Hepatocyte (in vitro differentiated cells): Measurements from ENCODE around the gene CPZ. TPM values are rescaled to one million over a fixed set of nuclear protein-coding genes. Genes with fewer than 3 reads are reported as not detected.

Experiments
- DNase-seq: peaks from one replicate; pipeline ENCODE4 v3.0.0-alpha.2; 2016; ENCODE audit warnings: low spot score
- H2AFZ ChIP-seq: fragments of 200-600 bp; sonication (generic); 2 replicates; pipeline ENCODE4 v1.6.0; 2016; ENCODE audit warnings: antibody characterized with exemption, mild to moderate bottlenecking
- H3K27ac ChIP-seq: fragments of 200-600 bp; sonication (generic); 2 replicates; pipeline ENCODE4 v1.5.1; 2016; ENCODE audit warnings: mild to moderate bottlenecking
- H3K27me3 ChIP-seq: fragments of 200-600 bp; sonication (generic); 2 replicates; pipeline ENCODE4 v1.6.1; 2016
- H3K36me3 ChIP-seq: fragments of 200-600 bp; sonication (generic); replicated peaks from 2 replicates; pipeline ENCODE4 v1.5.1; 2016; ENCODE audit warnings: low read depth; ENCODE audit not compliant: insufficient read depth
- H3K4me1 ChIP-seq: fragments of 200-600 bp; sonication (generic); 2 replicates; pipeline ENCODE4 v1.5.1; 2016; ENCODE audit warnings: mild to moderate bottlenecking, moderate library complexity; ENCODE audit not compliant: insufficient read depth
- H3K4me2 ChIP-seq: fragments of 200-600 bp; sonication (generic); 2 replicates; pipeline ENCODE4 v1.6.0; 2016
- H3K4me3 ChIP-seq: fragments of 200-600 bp; sonication (generic); 2 replicates; pipeline ENCODE4 v1.5.1; 2016; ENCODE audit warnings: mild to moderate bottlenecking
- H3K79me2 ChIP-seq: fragments of 200-600 bp; sonication (generic); 2 replicates; pipeline ENCODE4 v1.6.0; 2017; ENCODE audit warnings: mild to moderate bottlenecking
- H3K9me2 ChIP-seq: fragments of 200-600 bp; sonication (generic); replicated peaks from 2 replicates; pipeline ENCODE4 v1.6.0; 2017; ENCODE audit warnings: mild to moderate bottlenecking; ENCODE audit not compliant: insufficient read depth
- H3K9me3 ChIP-seq: fragments of 200-600 bp; sonication (generic); 2 replicates; pipeline ENCODE4 v1.5.1; 2016; ENCODE audit warnings: low read depth, mild to moderate bottlenecking
- H4K20me1 ChIP-seq: fragments of 200-600 bp; sonication (generic); 2 replicates; pipeline ENCODE4 v1.6.0; 2016; ENCODE audit warnings: mild to moderate bottlenecking; ENCODE audit not compliant: insufficient read depth, poor library complexity, severe bottlenecking
- EZH2 ChIP-seq: fragments of 200-600 bp; sonication (generic); IDR thresholded peaks from 2 replicates; pipeline ENCODE4 v1.6.1; 2016; ENCODE audit warnings: antibody characterized with exemption, mild to moderate bottlenecking, borderline replicate concordance
- EZH2phosphoT487 ChIP-seq: fragments of 200-600 bp; sonication (generic); IDR thresholded peaks from one replicate; pipeline ENCODE4 v1.6.1; 2018; ENCODE audit warnings: antibody characterized with exemption, mild to moderate bottlenecking, low read depth, moderate library complexity; ENCODE audit not compliant: unreplicated experiment, severe bottlenecking
- WGBS: methylation state at CpG from one replicate; pipeline ENCODE4 v1.1.6; 2016; ENCODE audit warnings: low lambda C conversion rate; ENCODE audit errors: missing lambda C conversion rate; 5-methylcytosine and 5-hydroxymethylcytosine counted together
- polyA plus RNA-seq: library from polyadenylated mRNA; unstranded; fragments of >200 nt; fragmentation: Nextera tagmentation; extraction: Ambion mirVana; gene quantifications from 2 replicates; pipeline ENCODE4 v1.2.1, GENCODE V29; 2016
- total RNA-seq: library from RNA; depleted of rRNA; stranded (reverse); fragments of >200 nt; gene quantifications from 2 replicates; pipeline ENCODE4 v1.2.3, GENCODE V29; 2014
- TF ChIP-seq, protein P1 (sequence below): fragments of 200-600 bp; sonication (generic); IDR thresholded peaks from 2 replicates; pipeline ENCODE4 v1.5.1; 2016; ENCODE audit warnings: antibody characterized with exemption, mild to moderate bottlenecking; ENCODE audit not compliant: poor library complexity

Gene CPZ
- total and polyA plus RNA-seq, 2 experiments from 2014 or later: 34.8 to 113 TPM

DNA sequence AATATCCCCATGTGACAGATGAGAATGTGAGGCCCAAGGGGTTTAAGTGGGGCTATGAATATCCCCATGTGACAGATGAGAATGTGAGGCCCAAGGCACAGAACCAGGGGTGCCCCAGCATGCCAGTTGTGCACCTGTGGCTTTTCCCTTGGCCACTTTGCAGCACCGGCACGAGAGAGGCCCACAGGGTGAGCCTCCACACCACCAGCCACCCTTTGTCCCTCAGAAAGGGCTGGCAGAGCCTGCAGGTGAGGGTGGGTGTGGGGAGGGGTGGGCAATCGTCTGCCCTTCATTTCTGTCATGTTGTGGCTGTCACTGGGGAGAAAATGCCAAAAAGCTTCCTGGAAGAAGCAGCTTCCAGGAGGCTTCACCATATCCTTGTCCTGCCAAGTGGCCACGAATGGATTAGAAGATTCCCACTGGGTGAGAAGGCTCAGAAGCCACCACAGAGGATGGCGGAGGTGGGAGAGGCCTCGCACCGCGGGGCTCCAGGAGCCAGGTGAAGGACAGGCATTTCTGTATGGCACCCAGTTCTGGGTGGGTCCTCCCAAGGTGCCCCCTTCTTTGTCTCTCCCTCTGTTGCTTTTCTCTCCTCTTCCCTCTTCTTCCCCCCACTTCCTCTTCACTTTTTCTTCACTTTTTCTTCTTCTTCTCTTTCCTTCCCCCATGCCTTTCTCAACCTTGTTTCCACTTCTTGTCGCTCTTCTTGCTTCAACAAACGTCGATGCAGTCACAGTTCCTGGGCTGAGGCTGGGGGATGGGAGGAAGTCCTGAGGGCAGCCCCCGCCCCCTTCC, 12.8 kb upstream of the CPZ start:
- Histone ChIP-seq H3K36me3 (no peaks in the 10 kb centered on the region), H3K4me2 (peak overlapping the region; percentile 72), H3K4me3 (no peak overlapping the region), H3K9me3 (no peaks in the 10 kb centered on the region), H3K79me2 (no peaks in the 10 kb centered on the region), H3K27me3 (peaks cover 28% of the 10 kb centered on the region), H3K4me1 (no peaks in the 10 kb centered on the region), H4K20me1 (no peaks in the 10 kb centered on the region), H2AFZ (no peak overlapping the region), H3K27ac (no peak overlapping the region), H3K9me2 (no peaks in the 10 kb centered on the region)
- TF ChIP-seq EZH2phosphoT487: no peak
- TF ChIP-seq, protein P1, sequence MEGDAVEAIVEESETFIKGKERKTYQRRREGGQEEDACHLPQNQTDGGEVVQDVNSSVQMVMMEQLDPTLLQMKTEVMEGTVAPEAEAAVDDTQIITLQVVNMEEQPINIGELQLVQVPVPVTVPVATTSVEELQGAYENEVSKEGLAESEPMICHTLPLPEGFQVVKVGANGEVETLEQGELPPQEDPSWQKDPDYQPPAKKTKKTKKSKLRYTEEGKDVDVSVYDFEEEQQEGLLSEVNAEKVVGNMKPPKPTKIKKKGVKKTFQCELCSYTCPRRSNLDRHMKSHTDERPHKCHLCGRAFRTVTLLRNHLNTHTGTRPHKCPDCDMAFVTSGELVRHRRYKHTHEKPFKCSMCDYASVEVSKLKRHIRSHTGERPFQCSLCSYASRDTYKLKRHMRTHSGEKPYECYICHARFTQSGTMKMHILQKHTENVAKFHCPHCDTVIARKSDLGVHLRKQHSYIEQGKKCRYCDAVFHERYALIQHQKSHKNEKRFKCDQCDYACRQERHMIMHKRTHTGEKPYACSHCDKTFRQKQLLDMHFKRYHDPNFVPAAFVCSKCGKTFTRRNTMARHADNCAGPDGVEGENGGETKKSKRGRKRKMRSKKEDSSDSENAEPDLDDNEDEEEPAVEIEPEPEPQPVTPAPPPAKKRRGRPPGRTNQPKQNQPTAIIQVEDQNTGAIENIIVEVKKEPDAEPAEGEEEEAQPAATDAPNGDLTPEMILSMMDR: no peak
- DNase-seq: no peak
- 31% methylated on average over 12 of the region's 12 CpGs for WGBS

DNA sequence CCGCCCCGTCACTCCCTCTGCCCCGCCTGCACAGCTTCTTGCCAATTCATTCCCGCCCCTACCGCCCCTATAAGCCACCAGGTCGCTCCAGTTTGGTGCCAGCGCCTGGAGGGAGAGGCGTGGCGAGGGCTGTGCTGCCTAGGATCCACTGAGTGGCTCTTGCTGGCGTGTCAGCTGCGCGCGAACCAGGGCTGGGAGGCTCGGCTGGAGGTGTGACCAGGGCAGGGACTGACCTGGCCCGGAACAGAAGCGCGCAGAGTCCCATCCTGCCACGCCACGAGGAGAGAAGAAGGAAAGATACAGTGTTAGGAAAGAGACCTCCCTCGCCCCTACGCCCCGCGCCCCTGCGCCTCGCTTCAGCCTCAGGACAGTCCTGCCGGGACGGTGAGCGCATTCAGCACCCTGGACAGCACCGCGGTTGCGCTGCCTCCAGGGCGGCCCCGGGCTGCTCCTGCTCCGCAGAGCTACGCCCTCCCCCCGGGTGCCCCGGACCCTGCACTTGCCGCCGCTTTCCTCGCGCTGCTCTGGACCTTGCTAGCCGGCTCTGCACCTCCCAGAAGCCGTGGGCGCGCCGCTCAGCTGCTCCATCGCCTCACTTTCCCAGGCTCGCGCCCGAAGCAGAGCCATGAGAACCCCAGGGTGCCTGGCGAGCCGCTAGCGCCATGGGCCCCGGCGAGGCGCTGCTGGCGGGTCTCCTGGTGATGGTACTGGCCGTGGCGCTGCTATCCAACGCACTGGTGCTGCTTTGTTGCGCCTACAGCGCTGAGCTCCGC, 12.1 kb upstream of the CPZ start, which contains the start of gene GPR78:
GPR78 (plus strand) TSS at position 72 of the 773 bp plus-strand sequence; CDS start at position 663, 591 bp downstream.
- H3K27me3 ChIP-seq: peaks cover 28% of the 10 kb centered on the region
- H3K4me3 ChIP-seq: no peak within 1 kb of the TSS
- no peaks in the 10 kb centered on the region for H3K9me3 ChIP-seq
- no peak within 1 kb of the TSS for H3K27ac ChIP-seq
- H4K20me1 ChIP-seq: no peaks in the 10 kb centered on the region
- no peak within 1 kb of the TSS for H2AFZ ChIP-seq
- WGBS: 4% methylated on average over 61 of the region's 63 CpGs
- TF ChIP-seq EZH2 (no peak), EZH2phosphoT487 (no peak)
- TF ChIP-seq, protein P1: no peak
- peak; percentile 90 for DNase-seq
- H3K4me2 ChIP-seq: peak within 1 kb of the TSS; percentile 72
- H3K9me2 ChIP-seq: no peaks in the 10 kb centered on the region
- H3K36me3 ChIP-seq: no peaks in the 10 kb centered on the region
- no peaks in the 10 kb centered on the region for H3K79me2 ChIP-seq
- no peaks in the 10 kb centered on the region for H3K4me1 ChIP-seq

DNA sequence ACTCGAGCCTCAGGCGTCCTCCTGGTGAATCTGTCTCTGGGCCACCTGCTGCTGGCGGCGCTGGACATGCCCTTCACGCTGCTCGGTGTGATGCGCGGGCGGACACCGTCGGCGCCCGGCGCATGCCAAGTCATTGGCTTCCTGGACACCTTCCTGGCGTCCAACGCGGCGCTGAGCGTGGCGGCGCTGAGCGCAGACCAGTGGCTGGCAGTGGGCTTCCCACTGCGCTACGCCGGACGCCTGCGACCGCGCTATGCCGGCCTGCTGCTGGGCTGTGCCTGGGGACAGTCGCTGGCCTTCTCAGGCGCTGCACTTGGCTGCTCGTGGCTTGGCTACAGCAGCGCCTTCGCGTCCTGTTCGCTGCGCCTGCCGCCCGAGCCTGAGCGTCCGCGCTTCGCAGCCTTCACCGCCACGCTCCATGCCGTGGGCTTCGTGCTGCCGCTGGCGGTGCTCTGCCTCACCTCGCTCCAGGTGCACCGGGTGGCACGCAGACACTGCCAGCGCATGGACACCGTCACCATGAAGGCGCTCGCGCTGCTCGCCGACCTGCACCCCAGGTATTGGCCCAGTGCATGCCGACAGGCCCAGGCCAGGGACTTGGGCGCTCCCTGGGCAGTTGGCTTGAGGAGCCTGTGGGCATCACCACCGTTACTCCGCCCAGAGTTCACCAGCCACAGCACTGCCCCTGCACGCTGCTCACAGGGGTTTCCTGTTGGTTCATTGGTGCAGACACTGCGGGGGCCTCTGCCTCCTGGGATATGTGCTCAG, 11.3 kb upstream of the CPZ start:
- Histone ChIP-seq H3K27ac (no peak overlapping the region), H3K36me3 (no peaks in the 10 kb centered on the region), H2AFZ (no peak overlapping the region), H3K79me2 (no peaks in the 10 kb centered on the region), H3K27me3 (peaks cover 28% of the 10 kb centered on the region), H3K4me1 (no peaks in the 10 kb centered on the region), H3K4me3 (no peak overlapping the region), H4K20me1 (no peaks in the 10 kb centered on the region), H3K9me3 (no peaks in the 10 kb centered on the region), H3K9me2 (no peaks in the 10 kb centered on the region), H3K4me2 (peak overlapping the region; percentile 72)
- no peak for TF ChIP-seq EZH2
- TF ChIP-seq, protein P1: no peak
- no peak for TF ChIP-seq EZH2phosphoT487
- WGBS: 71% methylated on average over 66 of the region's 66 CpGs
- no peak for DNase-seq
